GM12891 (cell line): ENCODE measurements around the gene SMYD3.

Experiments
- PAX5 ChIP-seq: IDR thresholded peaks from 2 replicates; pipeline ENCODE4 v1.6.1; 2011; ENCODE audit warnings: low read length, moderate library complexity, mild to moderate bottlenecking; ENCODE audit not compliant: insufficient read depth, severe bottlenecking
- POLR2A ChIP-seq: IDR thresholded peaks from 2 replicates; pipeline ENCODE4 v1.6.1; 2011; ENCODE audit warnings: low read depth, low read length, control low read depth
- POLR2AphosphoS5 ChIP-seq: IDR thresholded peaks from 2 replicates; pipeline ENCODE4 v1.6.1; 2011; ENCODE audit warnings: low read depth, low read length, control low read depth
- SPI1 ChIP-seq: IDR thresholded peaks from 2 replicates; pipeline ENCODE4 v1.6.1; 2011; ENCODE audit warnings: low read depth, low read length, control low read depth
- TAF1 ChIP-seq: IDR thresholded peaks from 2 replicates; pipeline ENCODE4 v1.6.1; 2011; ENCODE audit warnings: low read depth, low read length, control low read depth

GRCh38 chr1:245788886-245789285, 718.2 kb downstream of the SMYD3 start:
- no peak for TF ChIP-seq POLR2AphosphoS5
- no peak for TF ChIP-seq POLR2A
- TF ChIP-seq TAF1: no peak
- TF ChIP-seq PAX5: no peak
- TF ChIP-seq SPI1: no peak
